NCI-H460 (cell line): ENCODE results near the gene SDHA. TPM values are rescaled to one million over a fixed set of nuclear protein-coding genes. Genes with fewer than 3 reads are reported as not detected.

Source experiments
- DNase-seq: peaks from one replicate; pipeline ENCODE4 v3.0.0-alpha.2; 2016; ENCODE audit warnings: low read depth; ENCODE audit errors: extremely low read depth
- total RNA-seq: library from RNA; depleted of rRNA; stranded (reverse); fragments of >200 nt; shearing (Covaris generic); gene quantifications from 2 replicates; pipeline ENCODE4 v1.2.3, GENCODE V29; 2014

SDHA gene
- total RNA-seq, 1 experiment from 2014 or later, result 95.3 TPM

DNA sequence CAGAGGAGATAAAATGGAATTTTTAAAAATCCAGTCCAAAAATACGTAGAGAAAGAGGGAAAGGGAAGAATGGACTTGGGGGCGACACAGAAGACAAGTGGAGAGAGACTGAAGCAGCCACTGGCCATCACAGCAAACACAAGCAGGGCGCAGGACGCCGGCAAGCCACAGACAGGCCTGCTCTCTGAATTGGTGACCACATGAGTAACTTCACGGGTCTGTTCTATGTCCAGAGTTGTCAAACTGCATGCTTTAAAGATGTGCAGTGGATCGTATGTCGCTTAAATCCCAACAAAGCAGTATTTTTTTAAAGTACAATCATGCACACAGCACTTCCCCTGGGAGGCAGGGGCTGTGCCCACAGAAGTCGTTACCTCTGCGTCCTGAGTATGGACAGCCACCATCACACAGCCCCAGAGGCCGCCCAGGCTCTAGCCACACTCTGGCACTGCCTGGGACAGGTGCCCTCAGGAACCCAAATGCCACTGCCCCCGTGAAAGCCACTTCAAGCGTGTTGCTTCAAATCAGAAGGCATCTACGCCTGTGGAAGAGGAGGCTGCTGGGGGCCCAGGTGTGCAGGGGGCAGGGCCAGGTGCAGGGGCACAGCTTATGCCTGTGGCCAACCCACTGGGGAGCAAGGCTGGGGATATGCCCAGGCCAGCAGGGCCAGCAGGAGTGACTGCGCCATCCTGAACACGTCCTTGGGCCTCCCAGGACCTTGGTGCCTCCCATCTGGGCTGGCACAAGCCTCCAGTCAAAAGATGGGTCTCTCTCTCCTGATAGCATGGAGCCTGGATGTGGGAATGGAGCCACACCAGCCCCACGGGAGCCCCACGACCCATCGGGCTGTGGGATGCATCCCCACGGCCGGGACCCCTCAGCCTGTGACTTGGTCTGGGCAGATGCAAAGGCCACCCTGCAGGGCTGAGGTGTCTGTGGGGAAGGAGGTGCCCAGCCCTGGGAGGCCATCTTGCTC is 32.7 kb upstream of the SDHA start:
- DNase-seq, result no peak

DNA sequence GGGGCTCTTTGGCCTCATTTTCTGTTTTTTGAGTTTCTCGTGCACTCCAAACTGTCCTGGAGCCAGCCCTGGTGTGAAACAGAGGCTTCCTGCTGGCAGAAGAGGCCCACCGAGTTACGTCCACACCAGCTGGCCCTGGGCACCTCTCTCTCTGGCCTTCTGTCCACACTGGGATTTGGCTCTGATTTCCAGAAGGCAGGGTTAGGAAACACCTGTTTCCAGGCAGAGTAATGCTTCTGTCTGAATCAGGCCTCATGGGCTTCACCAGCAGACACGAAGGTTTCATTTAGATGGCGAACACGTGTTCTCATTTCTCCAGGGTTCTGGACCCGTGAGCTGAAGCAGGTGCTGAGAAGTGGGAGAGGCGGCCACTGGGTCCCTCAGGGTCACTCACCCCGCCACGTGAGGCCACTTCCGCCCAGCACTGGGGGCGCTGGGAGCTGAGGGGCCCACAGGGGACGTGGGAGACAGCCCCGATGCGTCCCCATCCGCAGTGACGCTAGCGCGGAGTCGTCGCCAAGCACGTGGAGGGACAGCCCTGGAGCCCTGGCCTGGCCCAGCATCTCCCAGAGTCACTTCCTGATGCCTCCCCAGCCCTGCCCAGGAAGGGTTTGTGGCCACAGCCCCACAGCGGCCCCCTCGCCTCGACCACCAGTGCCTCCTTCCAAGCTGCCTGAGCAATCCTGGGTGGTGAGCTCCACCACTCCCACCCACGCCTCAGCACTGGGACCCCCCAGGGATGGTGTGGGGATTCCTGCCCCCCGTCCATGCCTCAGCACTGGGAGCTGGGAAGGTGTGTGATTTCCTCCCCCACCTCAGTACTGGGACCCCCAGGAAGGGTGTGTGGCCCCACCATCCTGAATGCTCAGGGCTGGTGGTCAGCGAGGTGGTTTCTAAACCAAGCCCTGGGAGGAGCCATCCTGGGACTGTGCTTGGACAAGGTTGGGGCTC is 31.8 kb upstream of the SDHA start:
- DNase-seq, result no peak

DNA sequence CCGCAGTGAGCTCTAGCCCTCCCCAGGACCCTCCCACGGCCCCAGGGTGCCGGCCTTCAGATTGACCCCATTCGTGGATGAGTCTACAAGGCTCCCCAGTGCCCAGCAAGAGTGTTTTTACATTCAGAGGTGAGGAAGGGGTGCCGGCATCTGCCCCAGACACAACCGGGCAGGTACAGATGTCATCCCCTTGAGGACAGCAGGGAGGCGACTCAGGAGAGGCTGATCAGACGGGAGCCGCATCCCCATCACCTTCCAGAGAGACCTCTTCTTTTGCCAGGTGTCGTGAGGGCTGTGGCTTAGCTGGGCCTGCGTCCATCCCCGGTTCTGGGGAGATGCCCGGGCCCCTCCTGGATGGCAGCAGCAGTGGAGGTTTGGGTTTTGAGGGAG is 31.1 kb upstream of the SDHA start:
- no peak for DNase-seq

DNA sequence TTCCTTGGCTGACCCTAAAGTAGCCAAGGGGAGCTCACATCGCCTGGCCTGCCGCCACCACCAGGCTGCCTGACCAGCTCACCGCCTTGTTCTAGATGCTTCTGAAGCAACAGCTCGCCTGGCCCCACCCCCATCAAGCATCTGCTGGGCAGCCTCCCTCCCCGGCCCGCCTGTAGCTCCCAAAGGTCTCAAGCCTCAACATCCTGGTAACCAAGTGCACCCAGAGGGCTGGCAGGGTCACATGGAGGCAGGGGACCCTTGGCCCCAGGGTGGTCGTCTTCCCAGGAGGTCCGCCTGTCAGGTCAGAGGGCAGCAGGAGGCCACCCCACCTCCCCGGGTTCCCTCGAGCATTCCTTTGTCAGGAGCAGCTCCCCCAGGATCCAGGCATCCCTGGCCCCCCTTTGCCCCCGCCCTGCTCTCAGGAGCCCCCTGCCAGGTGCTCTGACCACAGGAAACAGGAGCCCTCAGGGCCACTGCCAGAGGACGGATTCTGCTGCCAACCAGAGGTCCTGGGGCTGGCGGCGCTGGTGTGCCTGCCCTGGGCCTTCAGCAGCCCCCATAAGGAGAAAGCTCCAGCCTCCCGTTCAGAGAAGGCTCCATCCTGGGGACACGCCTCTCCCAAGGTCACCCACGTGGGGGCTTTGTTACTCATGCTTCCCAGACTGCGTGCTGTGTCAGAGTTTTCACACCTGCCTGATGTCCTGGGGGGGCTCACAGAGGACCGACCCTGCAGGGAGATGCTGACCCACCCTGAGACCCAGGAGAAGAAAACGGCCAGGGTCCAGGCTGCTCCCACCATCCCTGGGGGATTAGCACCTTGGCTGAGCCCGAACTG is 30.3 kb upstream of the SDHA start:
- no peak for DNase-seq

DNA sequence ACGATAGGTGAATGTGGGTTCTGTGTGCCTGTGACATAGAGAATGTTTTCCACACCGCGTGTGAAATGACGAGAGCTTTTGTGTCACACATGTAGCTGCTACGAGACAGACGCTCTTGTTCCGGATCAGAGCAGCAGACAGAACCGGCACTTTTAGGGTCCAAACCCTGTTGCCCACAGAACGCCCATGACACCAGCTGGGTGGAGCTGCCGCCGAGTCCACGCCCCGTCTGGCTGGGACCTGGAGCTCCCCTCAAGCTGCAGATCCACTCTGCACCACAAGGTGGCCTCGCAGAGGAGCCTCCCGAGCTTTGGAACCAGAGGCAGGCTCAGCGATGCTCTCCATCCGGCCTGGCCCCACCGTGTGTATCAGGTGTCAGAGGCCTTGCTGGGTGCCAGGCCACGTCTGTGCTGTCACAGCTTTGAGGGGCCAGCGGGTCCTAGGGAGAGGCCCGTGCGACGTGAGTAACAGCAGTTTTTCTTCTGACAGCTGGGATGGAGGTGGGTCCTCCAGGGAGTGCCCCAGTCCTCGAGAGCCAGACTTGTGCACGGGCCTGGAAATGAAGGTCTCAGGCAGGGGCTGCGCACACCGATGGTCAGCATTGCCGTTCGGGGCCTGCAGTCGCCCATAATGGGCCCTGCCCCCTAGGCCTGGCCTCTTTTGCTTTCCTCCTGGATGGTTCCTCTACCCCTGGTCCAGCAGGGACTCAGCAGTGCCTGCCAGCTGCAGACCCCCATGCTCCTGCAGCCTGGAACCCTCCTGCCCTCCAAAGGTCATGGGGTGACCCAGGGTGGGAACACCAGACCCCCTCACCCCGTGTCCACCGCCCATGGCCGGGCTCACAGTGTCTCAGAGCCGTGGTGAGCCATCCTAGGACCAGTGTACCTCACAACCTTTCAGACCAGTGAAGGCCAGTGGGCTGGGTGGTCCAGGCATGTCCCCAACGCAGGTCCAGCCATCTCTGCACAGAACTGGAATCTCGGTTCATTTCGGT is 29.3 kb upstream of the SDHA start:
- peak; percentile 87 for DNase-seq

DNA sequence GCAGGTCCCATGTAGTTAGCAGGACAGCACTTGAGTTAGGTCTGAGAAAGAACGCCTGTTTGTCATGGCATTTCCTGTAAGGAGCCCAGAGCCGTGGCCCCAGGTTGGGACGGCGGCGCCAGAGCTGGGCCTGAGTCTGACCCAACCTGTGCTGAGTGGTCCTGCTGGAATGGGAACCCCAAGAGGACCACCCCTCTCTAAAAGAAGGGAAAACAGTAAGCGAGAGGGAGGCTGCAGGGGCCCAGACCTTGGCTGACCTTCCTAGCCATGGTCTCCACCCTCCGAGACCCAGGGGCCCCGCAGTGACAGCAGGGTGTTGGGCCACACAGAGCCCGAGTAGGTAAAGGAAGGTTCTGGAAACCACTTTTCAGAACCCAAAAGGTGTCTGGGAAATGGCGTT is 28.6 kb upstream of the SDHA start:
- DNase-seq, result no peak

DNA sequence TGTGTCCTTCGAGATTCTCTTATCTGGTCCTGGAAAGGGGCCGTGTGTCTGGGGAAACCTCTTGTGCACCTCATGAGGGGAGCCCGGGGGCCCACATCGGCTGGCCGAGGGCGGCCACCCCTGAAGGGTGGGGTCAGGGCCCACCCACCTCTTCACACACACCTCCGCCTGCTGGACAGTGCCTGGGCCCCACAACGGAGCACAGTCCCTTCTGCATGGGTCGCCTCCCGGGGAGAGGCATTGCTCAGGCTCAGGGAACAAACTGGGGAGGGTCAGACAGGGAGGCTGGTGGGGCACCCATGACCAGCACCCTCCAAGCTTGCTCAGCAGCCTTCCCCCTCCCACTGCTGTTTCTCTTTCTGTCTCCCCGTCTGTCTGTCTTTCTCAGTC is 28.1 kb upstream of the SDHA start:
- DNase-seq, result no peak

DNA sequence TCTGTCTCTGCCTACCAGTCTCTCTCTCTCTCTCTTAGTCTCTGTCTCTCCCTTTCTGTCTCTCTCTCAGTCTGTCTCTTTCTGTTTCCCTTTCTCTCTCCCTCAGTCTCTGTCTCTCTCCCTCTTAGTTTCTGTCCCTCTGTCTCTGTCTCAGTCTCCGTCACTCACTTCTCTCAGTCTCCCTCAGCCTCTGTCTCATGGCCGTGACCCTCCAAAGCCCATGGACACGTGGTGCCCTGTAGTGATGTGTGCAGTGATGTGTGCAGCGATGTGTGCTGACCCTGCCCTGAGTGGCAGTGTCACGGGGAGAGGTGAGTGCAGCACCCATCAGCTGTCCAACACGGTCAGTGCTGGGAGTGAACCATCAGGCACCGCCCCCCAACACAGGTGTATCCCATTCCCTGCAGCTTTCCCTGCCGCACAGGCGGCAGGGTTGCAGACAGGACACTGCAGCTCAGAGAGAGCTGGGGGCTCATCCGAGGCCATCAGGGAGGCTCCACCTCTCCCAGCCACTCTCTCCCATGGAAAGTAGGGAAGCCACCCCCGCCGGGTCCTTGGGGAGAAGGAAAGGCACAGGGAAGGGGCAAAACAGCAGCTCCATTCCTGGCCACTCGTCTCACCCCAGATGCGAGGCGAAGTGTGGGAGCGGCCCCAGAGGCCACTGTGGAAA is 27.6 kb upstream of the SDHA start:
- no peak for DNase-seq

DNA sequence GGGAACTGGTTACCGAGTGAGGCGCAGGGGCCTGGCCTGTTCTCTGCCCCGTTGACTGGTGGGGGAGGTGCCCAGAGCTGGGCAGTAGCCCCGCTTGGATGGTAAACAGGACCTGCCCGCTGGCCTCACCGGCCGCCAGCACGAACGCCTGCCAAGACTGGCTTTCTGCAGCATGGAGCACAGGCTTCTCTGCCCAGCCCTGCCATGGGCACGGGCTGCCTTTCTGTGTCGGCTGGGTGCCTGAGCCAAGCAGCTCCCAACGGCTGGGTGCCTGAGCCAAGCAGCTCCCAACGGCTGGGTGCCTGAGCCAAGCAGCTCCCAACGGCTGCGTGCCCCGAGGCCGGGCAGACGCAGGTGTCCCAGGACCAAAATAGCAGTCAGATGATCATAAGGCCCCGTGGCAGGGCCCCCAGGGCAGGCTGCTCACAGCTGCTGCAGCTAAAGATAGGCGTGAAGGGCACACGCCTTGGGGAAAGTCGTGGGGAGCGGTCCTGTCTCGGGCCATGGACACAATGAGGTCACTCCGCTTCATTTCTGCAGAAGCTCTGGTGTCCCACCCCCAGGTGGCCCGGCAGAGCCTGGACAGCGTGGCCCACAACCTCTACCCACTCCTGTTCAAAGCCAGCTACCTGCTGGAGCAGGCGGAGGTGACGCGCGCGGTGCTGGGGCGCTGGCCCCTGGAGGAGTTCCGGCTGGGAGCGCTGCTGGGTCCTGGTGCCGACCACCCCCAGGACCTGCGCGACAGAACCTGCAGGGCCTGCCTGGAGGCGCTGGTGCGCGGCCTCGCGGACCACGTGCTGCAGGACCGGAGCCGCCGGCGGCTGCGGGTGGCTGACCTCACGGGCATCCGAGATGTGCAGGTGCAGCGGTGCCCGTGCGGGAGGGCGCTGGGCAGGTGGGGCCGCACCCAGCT is 26.8 kb upstream of the SDHA start, which contains the start of gene LRRC14B:
Gene LRRC14B (plus strand): TSS at position 460 of the 913 bp plus-strand sequence. CDS start 44 bp downstream, at position 504.
- no peak for DNase-seq

DNA sequence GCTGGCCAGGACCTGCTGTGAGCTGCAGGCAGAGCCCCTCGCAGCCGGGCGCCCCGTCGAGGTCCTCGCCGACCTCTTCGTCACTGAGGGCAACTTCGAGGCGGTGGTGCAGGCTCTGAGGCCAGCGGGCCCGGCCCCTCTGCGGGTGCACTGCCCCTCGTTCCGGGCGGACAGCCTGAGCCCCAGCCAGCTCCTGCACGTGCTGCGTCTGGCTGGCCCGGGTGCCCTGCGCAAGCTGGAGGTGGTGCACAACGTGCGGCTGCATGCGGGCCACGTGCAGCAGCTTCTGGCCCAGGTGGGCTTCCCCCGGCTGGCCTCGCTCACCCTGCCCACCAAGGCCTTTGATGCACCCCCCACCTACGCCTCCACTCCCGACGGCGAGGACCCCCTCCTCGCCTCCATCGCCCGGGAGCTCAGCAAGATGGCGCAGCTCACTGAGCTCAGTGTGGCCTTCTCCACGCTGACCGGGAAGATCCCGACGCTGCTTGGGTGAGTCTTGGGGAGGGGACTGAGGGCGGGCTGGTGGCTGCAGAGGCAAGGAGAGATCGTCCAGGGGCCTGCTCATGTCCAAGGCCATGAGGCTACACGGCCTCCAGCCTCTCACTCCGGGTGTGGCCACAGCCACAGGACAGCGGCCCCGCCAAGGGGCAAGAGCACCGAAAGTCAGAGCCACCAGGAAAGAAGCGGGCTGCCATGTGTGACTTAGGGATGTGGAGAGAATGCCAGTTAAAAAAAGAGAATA is 26.0 kb upstream of the SDHA start:
- DNase-seq, result no peak

DNA sequence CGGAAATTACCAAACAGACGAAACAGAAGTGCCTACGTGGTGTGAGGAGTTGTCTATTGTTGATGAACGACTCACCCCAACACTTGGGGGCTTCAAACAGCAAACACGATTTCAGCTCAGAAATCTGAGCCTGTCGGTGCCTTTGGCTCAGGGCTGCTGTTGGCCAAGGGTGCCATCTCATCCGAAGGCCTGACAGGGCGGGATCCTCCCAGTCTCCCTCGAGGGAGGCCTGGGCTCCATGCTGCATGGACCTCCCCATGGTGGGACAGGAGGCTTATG is 25.5 kb upstream of the SDHA start:
- DNase-seq, result no peak

DNA sequence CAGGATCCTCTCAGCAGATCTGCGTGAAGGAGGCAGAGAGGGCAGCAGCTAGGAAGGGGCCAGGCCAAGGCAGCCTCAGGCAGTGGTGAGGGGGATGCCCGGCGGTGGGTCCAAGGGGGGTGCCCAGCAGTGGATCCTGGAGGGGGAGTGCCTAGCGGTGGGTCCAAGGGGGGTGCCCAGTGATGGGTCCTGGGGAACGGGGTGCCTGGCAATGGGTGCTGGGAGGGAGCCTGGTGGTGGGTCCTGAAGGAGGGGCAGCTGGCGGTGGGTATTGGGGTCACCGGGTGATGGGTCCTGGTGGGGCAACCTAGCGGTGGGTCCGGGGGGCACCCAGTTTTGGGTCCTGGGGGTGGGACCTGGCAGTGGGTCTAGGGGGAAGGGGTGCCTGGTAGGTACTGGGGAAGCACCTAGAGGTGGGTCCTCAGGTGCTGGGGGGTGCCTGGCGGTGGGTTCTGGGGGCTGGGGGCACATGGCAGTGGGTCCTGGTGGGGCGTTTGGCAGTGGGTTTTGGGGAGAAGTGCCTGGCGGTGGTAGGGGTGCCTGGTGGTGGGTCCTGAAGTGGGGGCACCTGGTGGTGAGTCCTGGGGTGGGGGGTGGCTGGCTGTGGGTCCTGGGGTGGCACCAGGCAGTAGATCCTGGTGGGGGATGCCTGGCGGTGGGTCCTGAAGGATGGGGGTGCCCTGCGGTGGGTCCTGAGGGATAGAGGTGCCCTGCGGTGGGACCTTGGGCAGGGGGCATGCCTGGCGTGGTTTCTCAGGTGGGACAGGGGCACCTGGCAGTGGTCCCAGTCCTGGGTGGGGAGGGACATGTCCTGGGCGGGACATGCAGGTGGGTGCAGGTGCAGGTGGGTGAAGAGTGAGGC is 24.9 kb upstream of the SDHA start:
- DNase-seq, result no peak

DNA sequence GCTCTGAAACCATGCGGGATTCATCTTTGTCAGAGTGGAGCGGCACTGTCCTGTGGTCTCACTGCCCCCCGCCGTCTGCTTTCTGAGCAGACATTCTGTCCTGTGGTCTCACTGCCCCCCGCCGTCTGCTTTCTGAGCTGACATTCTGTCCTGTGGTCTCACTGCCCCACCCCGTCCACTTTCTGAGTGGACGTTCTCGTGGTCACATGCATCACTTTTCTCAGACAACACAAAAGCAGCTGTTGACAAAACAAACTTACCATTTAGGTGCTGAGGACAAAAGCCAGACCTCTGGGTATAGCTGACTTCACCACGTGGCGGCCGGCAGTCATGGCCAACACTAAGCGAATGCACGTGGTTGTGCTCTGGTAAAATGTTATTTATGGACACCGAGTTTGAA is 24.0 kb upstream of the SDHA start:
- DNase-seq, result no peak

DNA sequence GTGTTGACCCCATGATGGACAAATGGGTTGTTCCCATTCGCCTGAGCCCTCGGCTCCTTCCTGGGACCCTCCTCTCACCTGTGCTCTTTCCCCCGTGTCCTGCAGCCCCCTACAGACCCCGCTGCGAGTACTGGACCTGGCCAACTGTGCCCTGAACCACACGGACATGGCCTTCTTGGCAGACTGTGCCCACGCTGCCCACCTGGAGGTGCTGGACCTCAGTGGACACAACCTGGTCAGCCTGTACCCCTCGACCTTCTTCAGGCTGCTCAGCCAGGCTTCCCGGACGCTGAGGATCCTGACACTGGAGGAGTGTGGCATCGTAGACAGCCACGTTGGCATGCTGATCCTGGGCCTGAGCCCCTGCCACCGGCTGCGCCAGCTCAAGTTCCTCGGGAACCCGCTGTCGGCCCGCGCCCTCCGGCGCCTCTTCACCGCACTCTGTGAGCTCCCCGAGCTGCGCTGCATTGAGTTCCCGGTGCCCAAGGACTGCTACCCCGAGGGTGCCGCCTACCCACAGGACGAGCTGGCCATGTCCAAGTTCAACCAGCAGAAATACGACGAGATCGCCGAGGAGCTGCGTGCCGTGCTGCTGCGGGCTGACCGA is 23.4 kb upstream of the SDHA start:
- DNase-seq, result no peak

DNA sequence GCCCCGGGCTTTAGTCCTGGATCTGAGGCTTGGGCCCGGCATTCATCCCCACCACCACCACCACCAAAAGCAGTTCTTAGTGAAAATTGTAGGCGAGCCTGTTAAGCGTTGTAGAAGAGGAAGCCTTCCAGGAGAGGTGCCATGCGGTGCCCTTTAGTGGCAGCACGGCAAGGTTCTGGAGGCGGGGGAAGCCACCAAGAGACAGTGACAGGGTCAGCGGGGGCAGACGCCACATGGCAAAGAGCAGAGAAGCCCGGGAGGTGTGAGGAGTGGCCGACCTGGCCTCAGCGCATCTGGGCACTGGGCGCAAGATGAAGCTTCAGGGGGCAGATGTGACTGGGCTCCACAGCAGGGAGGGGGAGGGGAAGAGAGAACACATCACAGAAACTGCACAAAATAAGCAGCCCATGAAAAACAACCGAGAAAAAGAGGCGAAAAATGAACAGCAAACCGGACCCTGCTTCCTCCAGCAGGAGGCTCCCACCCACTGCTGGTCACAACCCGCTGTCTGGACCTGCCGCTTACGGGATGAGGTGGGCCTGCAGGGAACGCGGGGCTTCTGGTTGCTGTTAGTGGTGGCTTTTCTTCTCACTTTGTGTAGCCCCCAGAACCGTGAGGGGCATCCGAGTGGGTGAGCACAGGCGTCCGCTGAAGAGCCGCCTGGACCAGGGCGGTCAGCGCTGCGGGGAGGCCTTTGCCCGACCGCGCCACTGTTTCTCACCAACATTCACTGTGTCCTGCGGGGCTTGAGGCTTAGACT is 22.5 kb upstream of the SDHA start:
- DNase-seq, result no peak
